K562 (cell line): Measurements from ENCODE around the gene NBR1. TPM values are rescaled to one million over a fixed set of nuclear protein-coding genes. Genes with fewer than 3 reads are reported as not detected.
"Not testable (repeated sequence)": the region's sequence is repeated elsewhere in the genome, so short reads cannot be mapped to it uniquely, and the experiment has no call there.

Source experiments
- ATAC-seq: fragments of 200-7000 bp; cut with Tn5 transposase; 3 replicates; pipeline ENCODE4 v1.9.1; 2020; ENCODE audit warnings: moderate library complexity
- BruUV-seq: library from RNA; stranded (reverse); fragments of 400-500 nt; replicated peaks from 2 replicates; lab custom pipeline; 2021; lab: Mats Ljungman, UMichigan
- CTCF ChIA-PET: fragments of 300-600 bp; formaldehyde crosslinking; extraction: SDS; loops from one replicate; lab custom pipeline; 2021; ENCODE audit warnings: low intra/inter-chr PET ratio; lab: Yijun Ruan, JAX
- POLR2A ChIA-PET: fragments of 300-600, 350-650 bp; sonication (Branson Sonifier 250); formaldehyde crosslinking; extraction: SDS; loops from one replicate; lab custom pipeline; 2021; ENCODE audit warnings: antibody characterized with exemption, inconsistent platforms; lab: Yijun Ruan, JAX
- DNase-seq, 4 experiments: peaks; one replicate each; pipeline versions ENCODE4 v3.0.0 to v3.0.0-alpha.2; 2011 to 2018; ENCODE audit warnings: low spot score in 3 of 4, mixed read lengths in 3 of 4; ENCODE audit errors: extremely low read depth in 1 of 4
- FAIRE-seq: peaks from 2 replicates; lab custom pipeline; 2011; peaks lifted over from hg19 to GRCh38; lab: Jason Lieb, UNC
- H2AFZ ChIP-seq: 2 replicates; pipeline ENCODE4 v1.6.0; 2011; ENCODE audit warnings: low read depth, low read length, control low read depth, inconsistent platforms
- H3K27ac ChIP-seq: fragments of 200-600 bp; 3 replicates; pipeline ENCODE4 v1.8.0; 2011; ENCODE audit warnings: low read depth, mild to moderate bottlenecking, control low read depth, inconsistent platforms, low read length, moderate library complexity, mixed read lengths; ENCODE audit errors: extremely low read depth
- H3K27me3 ChIP-seq, 2 experiments: fragments of 300-600 bp in 1 of 2; 2 replicates in 1 of 2; 3 replicates in 1 of 2; pipeline versions ENCODE4 v1.6.0 to v1.8.0; 2011; ENCODE audit warnings: inconsistent platforms in 2 of 2, low read length in 2 of 2, mild to moderate bottlenecking in 1 of 2, mixed read lengths in 1 of 2, moderate library complexity in 1 of 2; ENCODE audit not compliant: control insufficient read depth in 2 of 2, insufficient read depth in 2 of 2
- H3K36me3 ChIP-seq: fragments of 300-600 bp; 3 replicates; pipeline ENCODE4 v1.8.0; 2011; ENCODE audit warnings: mild to moderate bottlenecking, low read length, inconsistent platforms; ENCODE audit not compliant: control insufficient read depth, insufficient read depth
- H3K4me1 ChIP-seq, 2 experiments: fragments of 200-600 bp in 1 of 2; replicated peaks in 1 of 2; 2 replicates in 1 of 2; 3 replicates in 1 of 2; pipeline versions ENCODE4 v1.5.1 to v1.8.0; 2011; ENCODE audit warnings: inconsistent platforms in 2 of 2, low read length in 2 of 2, mild to moderate bottlenecking in 1 of 2, mixed read lengths in 1 of 2, moderate library complexity in 1 of 2; ENCODE audit not compliant: control insufficient read depth in 2 of 2, insufficient read depth in 2 of 2
- H3K4me2 ChIP-seq: 2 replicates; pipeline ENCODE4 v1.6.1; 2011; ENCODE audit warnings: low read length, control low read depth, inconsistent platforms, mixed read lengths; ENCODE audit not compliant: insufficient read depth
- H3K4me3 ChIP-seq: fragments of 200-600 bp; sonication (generic), shearing (Covaris generic); 2 replicates; pipeline ENCODE4 v1.5.1; 2016; ENCODE audit warnings: control low read depth, inconsistent platforms
- H3K79me2 ChIP-seq: fragments of 200-600 bp; 3 replicates; pipeline ENCODE4 v1.8.0; 2011; ENCODE audit warnings: low read length, inconsistent platforms; ENCODE audit not compliant: control insufficient read depth, insufficient read depth
- H3K9ac ChIP-seq, 2 experiments: 2 replicates each; pipeline versions ENCODE4 v1.6.0 to v1.6.1; 2011; ENCODE audit warnings: low read depth in 2 of 2, low read length in 2 of 2, control low read depth in 1 of 2, inconsistent platforms in 1 of 2, mild to moderate bottlenecking in 1 of 2, mixed read lengths in 1 of 2; ENCODE audit not compliant: insufficient read depth in 1 of 2
- H3K9me1 ChIP-seq: one replicate; pipeline ENCODE4 v1.6.0; 2011; ENCODE audit warnings: inconsistent platforms, mild to moderate bottlenecking, low read length, moderate library complexity; ENCODE audit not compliant: control insufficient read depth, insufficient read depth
- H3K9me3 ChIP-seq: replicated peaks from 2 replicates; pipeline ENCODE4 v1.5.1; 2011; ENCODE audit warnings: low read depth, low read length, inconsistent platforms; ENCODE audit not compliant: control insufficient read depth, insufficient read depth
- H4K20me1 ChIP-seq: replicated peaks from 2 replicates; pipeline ENCODE4 v1.6.1; 2011; ENCODE audit warnings: low read length, inconsistent platforms, mixed read lengths; ENCODE audit not compliant: control insufficient read depth, insufficient read depth
- ASH1L ChIP-seq: fragments of 450-650 bp; IDR thresholded peaks from 2 replicates; pipeline ENCODE4 v1.6.1; 2018; ENCODE audit warnings: borderline replicate concordance, mild to moderate bottlenecking, low read depth; ENCODE audit not compliant: partially characterized antibody
- NFYB ChIP-seq: IDR thresholded peaks from 2 replicates; pipeline ENCODE4 v1.6.1; 2011; ENCODE audit warnings: mild to moderate bottlenecking, moderate library complexity; ENCODE audit not compliant: insufficient read length; ENCODE audit errors: extremely low read depth
- POLR2AphosphoS5 ChIP-seq: IDR thresholded peaks from 2 replicates; pipeline ENCODE4 v1.6.1; 2011; ENCODE audit warnings: mild to moderate bottlenecking, low read depth, low read length, moderate library complexity; ENCODE audit not compliant: control insufficient read depth, insufficient read depth
- RBM25 ChIP-seq: fragments of 200-400 bp; formaldehyde crosslinking; IDR thresholded peaks from 2 replicates; pipeline ENCODE4 v1.6.1; 2018; ENCODE audit warnings: low read length, low read depth, moderate library complexity; ENCODE audit not compliant: severe bottlenecking
- ZNF778 ChIP-seq: fragments of 450-650 bp; formaldehyde crosslinking; IDR thresholded peaks from 2 replicates; pipeline ENCODE4 v1.4.0; 2020; ENCODE audit warnings: mild to moderate bottlenecking, moderate library complexity
- WGBS: fragments of 100-300 bp; shearing (Covaris generic); methylation state at CpG from one replicate; pipeline ENCODE4 v1.1.6; 2016; ENCODE audit warnings: low coverage, mixed read lengths; ENCODE audit not compliant: insufficient coverage; ENCODE audit errors: missing lambda C conversion rate; 5-methylcytosine and 5-hydroxymethylcytosine counted together
- in situ Hi-C: fragments of 300-500 bp; cut with MboI; formaldehyde crosslinking; loops from 4 replicates; pipeline ENCODE4 v1.15.0; 2018; ENCODE audit warnings: inconsistent platforms, mixed read lengths
- intact Hi-C: fragments of 100-400 bp; cut with micrococcal nuclease; formaldehyde crosslinking; loops from 2 replicates; pipeline ENCODE4 v1.14.2; 2022
- polyA plus RNA-seq, 8 experiments: library from polyadenylated mRNA; depleted of rRNA in 4 of 8; stranded (reverse) in 5 of 8; unstranded in 3 of 8; fragments of >200 nt; fragmentation: Nextera tagmentation in 2 of 8; fragmentation: Illumina TruSeq in 1 of 8; extraction: Ambion mirVana in 2 of 8; extraction: Trizol in 1 of 8; gene quantifications; 2 replicates each; pipeline versions ENCODE4 v1.2.1 to v1.2.3, GENCODE V29; 2011 to 2014; ENCODE audit warnings: inconsistent platforms in 1 of 8, missing spikeins in 1 of 8
- total RNA-seq, 7 experiments: library from RNA; depleted of rRNA in 6 of 7; stranded (reverse); fragments of >200 nt in 6 of 7; fragmentation: Illumina TruSeq in 2 of 7; extraction: Trizol in 2 of 7; gene quantifications; 2 replicates each; pipeline versions ENCODE4 v1.2.1 to v1.2.3, GENCODE V29; 2011 to 2021; ENCODE audit warnings: low replicate concordance in 1 of 7

NBR1 gene
- total and polyA plus RNA-seq, 9 of the 15 experiments (the other 6 are each of a cell fraction or from before 2014, with no cell fraction given): 4.2 to 70.1 (median 39.9) TPM

DNA sequence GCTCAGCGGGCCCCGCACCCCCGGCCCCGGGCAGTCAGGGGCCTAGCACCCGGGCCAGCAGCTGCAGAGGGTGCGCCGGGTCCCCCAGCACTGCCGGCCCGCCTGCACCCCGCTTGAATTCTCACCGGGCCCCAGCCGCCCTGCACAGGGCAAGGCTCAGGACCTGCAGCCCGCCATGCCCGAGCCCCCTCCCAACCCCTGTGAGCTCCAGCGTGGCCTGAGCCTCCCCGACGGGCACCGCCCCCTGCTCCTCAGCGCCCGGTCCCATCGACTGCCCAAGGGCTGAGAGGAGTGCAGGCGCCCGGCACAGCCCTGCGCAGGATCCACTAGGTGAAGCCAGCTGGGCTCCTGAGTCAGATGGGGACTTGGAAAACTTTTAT, 44.1 kb upstream of the NBR1 start (continued):
- TF ChIP-seq ZNF778 (CRISPR knock-in tag): no peak

DNA sequence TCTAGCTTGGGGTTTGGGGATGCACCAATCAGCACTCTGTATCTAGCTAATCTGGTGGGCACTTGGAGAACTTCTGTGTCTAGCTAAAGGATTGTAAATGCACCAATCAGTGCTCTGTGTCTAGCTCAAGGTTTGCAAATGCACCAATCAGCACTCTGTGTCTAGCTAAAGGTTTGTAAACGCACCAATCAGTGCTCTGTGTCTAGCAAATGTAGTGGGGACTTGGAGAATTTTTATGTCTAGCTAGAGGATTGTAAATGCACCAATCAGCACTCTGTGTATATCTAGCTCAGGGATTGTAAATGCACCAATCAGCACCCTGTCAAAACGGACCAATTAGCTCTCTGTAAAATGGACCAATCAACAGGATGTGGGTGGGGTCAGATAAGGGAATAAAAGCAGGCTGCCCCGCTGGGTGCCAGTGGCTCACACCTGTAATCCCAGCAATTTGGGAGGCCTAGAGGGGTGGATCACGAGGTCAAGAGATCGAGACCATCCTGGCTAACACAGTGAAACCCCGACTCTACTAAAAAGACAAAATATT, 43.6 kb upstream of the NBR1 start:
- H3K27ac ChIP-seq, ATAC-seq, H3K27me3 ChIP-seq, H2AFZ ChIP-seq, H3K9me3 ChIP-seq, intact Hi-C loops, H3K9me1 ChIP-seq, FAIRE-seq, CTCF ChIA-PET, DNase-seq, H3K9ac ChIP-seq, BruUV-seq, H4K20me1 ChIP-seq, H3K4me3 ChIP-seq, H3K4me2 ChIP-seq, in situ Hi-C loops: not testable (repeated sequence)
- Histone ChIP-seq H3K79me2 (peaks cover 53% of the 10 kb centered on the region), H3K36me3 (peaks cover 45% of the 10 kb centered on the region; the same call in 2 of the 3 replicates), H3K4me1 (peaks cover 4 to 13% of the 10 kb centered on the region in 2 experiments; a peak in 4 of 5 replicates)
- WGBS: 94% methylated on average over 6 of the region's 6 CpGs
- TF ChIP-seq RBM25 (peak; percentile 10), POLR2AphosphoS5 (peak; percentile 6; the same call in 1 of the 2 replicates), NFYB (peak; percentile 65), ASH1L (peak; percentile 38)
- POLR2A ChIA-PET: interaction anchor here (0.6 to 2.5 kb wide), 10 partner anchors 11 to 188 kb away, joined by 3 to 13 read pairs (median 4); no protein-coding TSS in a partner anchor
